ENCODE data around the gene MICAL3. TPM values are rescaled to one million over a fixed set of nuclear protein-coding genes. Genes with fewer than 3 reads are reported as not detected.

The MICAL3 gene
- polyA plus RNA-seq, 3 donors: 0.23 to 0.84 TPM; not detected in 1

DNA sequence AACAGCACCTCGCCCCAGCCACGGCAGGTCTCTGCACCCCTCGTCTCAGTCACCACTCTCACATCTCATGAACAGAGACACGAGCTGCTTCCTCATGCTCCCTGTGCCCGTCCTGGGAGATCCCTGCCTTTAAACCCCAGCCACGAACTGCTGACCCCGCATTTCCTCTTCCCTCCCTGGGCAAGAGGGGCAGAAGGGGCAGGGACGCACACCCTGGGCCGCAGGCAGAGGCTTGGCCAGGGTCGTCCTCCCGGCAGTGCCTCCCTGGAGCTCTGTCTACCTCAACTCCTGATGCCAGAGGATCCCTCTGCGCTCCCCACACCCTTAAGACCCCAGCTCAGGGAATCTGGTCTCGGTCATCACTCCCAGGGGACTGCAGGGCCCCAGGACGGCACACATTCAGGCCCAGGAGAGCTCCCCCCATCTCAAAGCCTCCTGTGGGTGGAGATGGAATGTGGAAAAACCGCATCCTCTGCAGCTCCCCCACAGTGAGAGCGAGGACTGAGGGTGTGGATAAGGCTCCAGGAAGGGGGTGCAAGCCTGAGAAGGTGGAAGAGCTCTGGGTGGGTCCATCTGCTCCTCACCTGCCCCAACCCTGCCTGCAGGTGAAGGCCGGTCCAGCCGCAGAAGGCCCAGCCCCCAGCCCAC lies 251.3 kb downstream of the MICAL3 start:
- Histone ChIP-seq H3K79me2 (ENCODE audit: insufficient read depth, low read length) (peaks cover 92% of the 10 kb centered on the region), H3K9ac (ENCODE audit: insufficient read depth, low read length, poor library complexity, severe bottlenecking) (peak overlapping the region; percentile 97), H2AFZ (ENCODE audit: insufficient read depth, low read depth, low read length, poor library complexity, severe bottlenecking) (no peak overlapping the region), H3K27me3 (ENCODE audit: control insufficient read depth in 2 of 2, insufficient read depth in 2 of 2, low read length in 2 of 2) (no peaks in the 10 kb centered on the region), H3K9me3 (replicated peaks in 1 of 2; ENCODE audit: control insufficient read depth in 1 of 2, insufficient read depth in 1 of 2, low read length in 2 of 2) (no peaks in the 10 kb centered on the region), H3K4me2 (replicated peaks; ENCODE audit: extremely low read depth, low read length, poor library complexity, severe bottlenecking) (peak overlapping the region; percentile 97), H3K4me1 (ENCODE audit: control insufficient read depth in 1 of 2, insufficient read depth in 2 of 2, low read length in 2 of 2) (peaks cover 76 to 84% of the 10 kb centered on the region in 2 donors), H4K20me1 (ENCODE audit: insufficient read depth, low read length) (peaks cover 49% of the 10 kb centered on the region), H3K27ac (ENCODE audit: low read depth in 1 of 2, low read length in 2 of 2) (peak overlapping the region; percentile 93 to 99), H3K4me3 (replicated peaks in 1 of 3; ENCODE audit: low read depth in 2 of 3, low read length in 3 of 3) (peak overlapping the region; percentile 91 to 95 (median 93)), H3K36me3 (replicated peaks in 1 of 2; ENCODE audit: control insufficient read depth in 1 of 2, insufficient read depth in 2 of 2, low read length in 2 of 2) (peaks cover 0 to 2% of the 10 kb centered on the region in 2 donors)
- Mint-ChIP-seq H3K27me3 (ENCODE audit: low read depth in 3 of 3) (no peaks in the 10 kb centered on the region), H3K9me3 (peaks cover 0 to 2% (median 0%) of the 10 kb centered on the region in 7 donors), H3K27ac (peak overlapping the region; percentile 93 to 99 (median 99)), H3K36me3 (peaks cover 7 to 38% of the 10 kb centered on the region in 2 donors), H3K4me3 (peak overlapping the region; percentile 98 to 100), H3K4me1 (peaks cover 70% of the 10 kb centered on the region)
- intact Hi-C loops (cut with micrococcal nuclease): loop anchor here (1.0 to 10.0 kb wide), 4 partner anchors 8 to 668 kb away; no protein-coding TSS in a partner anchor
- DNase-seq: peak; percentile 50 to 79 (median 60)
- TF ChIP-seq, protein P1, sequence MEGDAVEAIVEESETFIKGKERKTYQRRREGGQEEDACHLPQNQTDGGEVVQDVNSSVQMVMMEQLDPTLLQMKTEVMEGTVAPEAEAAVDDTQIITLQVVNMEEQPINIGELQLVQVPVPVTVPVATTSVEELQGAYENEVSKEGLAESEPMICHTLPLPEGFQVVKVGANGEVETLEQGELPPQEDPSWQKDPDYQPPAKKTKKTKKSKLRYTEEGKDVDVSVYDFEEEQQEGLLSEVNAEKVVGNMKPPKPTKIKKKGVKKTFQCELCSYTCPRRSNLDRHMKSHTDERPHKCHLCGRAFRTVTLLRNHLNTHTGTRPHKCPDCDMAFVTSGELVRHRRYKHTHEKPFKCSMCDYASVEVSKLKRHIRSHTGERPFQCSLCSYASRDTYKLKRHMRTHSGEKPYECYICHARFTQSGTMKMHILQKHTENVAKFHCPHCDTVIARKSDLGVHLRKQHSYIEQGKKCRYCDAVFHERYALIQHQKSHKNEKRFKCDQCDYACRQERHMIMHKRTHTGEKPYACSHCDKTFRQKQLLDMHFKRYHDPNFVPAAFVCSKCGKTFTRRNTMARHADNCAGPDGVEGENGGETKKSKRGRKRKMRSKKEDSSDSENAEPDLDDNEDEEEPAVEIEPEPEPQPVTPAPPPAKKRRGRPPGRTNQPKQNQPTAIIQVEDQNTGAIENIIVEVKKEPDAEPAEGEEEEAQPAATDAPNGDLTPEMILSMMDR (IDR thresholded peaks at IDR 0.05): no peak
- WGBS (ENCODE audit: insufficient coverage): 16% methylated on average over 12 of the region's 18 CpGs

DNA sequence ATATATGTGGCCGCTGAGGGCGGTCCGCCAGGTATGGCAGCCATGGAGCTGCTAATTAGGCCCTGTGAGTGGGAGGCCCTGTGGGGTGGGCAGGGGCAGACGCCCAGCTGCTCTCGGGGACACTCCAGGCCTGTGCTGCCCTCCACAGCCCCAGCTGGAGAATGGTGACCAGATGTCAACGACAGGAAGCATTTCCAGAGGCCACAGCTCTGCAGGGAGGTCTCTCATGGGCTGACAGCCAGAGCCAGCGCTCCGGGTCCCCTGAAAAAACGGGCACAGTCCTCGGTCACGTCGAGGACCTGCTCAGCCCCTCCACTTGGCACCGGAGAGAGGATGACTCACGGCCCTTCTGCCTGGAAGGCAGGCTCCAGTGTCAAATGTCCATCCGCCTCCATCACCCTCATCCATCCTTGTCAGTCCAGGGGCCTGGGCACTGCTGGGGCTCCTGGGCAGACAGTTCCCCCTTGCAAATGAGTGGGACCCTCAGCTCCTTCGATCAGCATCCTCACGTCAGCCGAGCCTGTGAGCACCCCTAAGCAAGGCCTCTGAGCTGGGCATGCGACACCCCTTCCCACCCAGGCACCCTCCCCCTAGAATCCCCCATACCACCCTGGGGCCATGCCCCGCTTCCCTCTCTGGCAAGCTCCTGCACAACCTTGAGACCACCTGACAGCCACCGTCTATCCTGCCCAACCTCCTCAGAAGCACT lies 252.0 kb downstream of the MICAL3 start:
- H3K4me2 ChIP-seq (replicated peaks; ENCODE audit: extremely low read depth, low read length, poor library complexity, severe bottlenecking): peak overlapping the region; percentile 97
- intact Hi-C loops (cut with micrococcal nuclease): loop anchor here (1.0 to 10.0 kb wide), 4 partner anchors 9 to 668 kb away; no protein-coding TSS in a partner anchor
- H4K20me1 ChIP-seq (ENCODE audit: insufficient read depth, low read length): peaks cover 55% of the 10 kb centered on the region
- Mint-ChIP-seq H3K36me3 (peaks cover 11 to 40% of the 10 kb centered on the region in 2 donors), H3K4me1 (peaks cover 74% of the 10 kb centered on the region), H3K27me3 (ENCODE audit: low read depth in 3 of 3) (no peaks in the 10 kb centered on the region), H3K27ac (peak overlapping the region; percentile 93 to 99 (median 99)), H3K4me3 (peak overlapping the region; percentile 98 to 100), H3K9me3 (peaks cover 0 to 2% (median 0%) of the 10 kb centered on the region in 7 donors)
- H3K27me3 ChIP-seq (ENCODE audit: control insufficient read depth in 2 of 2, insufficient read depth in 2 of 2, low read length in 2 of 2): no peaks in the 10 kb centered on the region
- H3K9ac ChIP-seq (ENCODE audit: insufficient read depth, low read length, poor library complexity, severe bottlenecking): peak overlapping the region; percentile 97
- peaks cover 0 to 2% of the 10 kb centered on the region in 2 donors for H3K36me3 ChIP-seq (replicated peaks in 1 of 2; ENCODE audit: control insufficient read depth in 1 of 2, insufficient read depth in 2 of 2, low read length in 2 of 2)
- H3K4me3 ChIP-seq (replicated peaks in 1 of 3; ENCODE audit: low read depth in 2 of 3, low read length in 3 of 3): peak overlapping the region; percentile 91 to 95 (median 93)
- 78% methylated on average over 20 of the region's 21 CpGs for WGBS (ENCODE audit: insufficient coverage)
- no peaks in the 10 kb centered on the region for H3K9me3 ChIP-seq (replicated peaks in 1 of 2; ENCODE audit: control insufficient read depth in 1 of 2, insufficient read depth in 1 of 2, low read length in 2 of 2)
- peaks cover 79 to 86% of the 10 kb centered on the region in 2 donors for H3K4me1 ChIP-seq (ENCODE audit: control insufficient read depth in 1 of 2, insufficient read depth in 2 of 2, low read length in 2 of 2)
- no peak overlapping the region for H2AFZ ChIP-seq (ENCODE audit: insufficient read depth, low read depth, low read length, poor library complexity, severe bottlenecking)
- H3K79me2 ChIP-seq (ENCODE audit: insufficient read depth, low read length): peaks cover 92% of the 10 kb centered on the region
- TF ChIP-seq, protein P1 (IDR thresholded peaks at IDR 0.05): no peak
- peak in 1 of 3 donors; percentile 62 for DNase-seq
- peak overlapping the region; percentile 93 to 99 for H3K27ac ChIP-seq (ENCODE audit: low read depth in 1 of 2, low read length in 2 of 2)

Data from CD14-positive monocyte (primary cell).